Measurements from ENCODE around the gene EFCAB14.
"Not testable (repeated sequence)": the region's sequence is repeated elsewhere in the genome, so short reads cannot be mapped to it uniquely, and the experiment has no call there.

Gene EFCAB14

DNA sequence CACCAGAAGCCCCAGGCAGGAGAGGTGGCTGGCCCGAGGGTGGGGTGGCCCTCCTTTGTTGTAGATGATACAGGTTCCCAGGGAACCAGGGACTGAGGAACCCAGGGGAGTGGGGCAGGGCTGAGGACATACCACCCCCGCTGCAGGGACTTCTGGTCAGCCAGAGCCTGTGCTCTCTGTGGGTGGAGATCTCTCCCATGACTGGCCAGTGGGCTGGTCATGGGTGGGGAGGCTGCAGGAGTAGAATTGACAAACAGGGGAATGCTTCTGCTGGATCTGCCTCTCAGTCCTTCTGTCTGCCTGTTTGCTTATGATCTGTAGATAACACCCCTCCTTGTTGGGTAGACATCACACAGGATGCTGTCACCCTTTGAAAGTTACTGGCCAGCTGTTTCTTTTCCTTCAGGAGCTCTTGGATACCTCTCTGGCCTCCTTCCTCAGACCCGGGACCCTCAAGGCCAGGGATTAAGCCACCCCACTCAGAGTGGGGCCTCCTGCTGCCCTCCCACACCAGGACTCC, 2.8 kb upstream of the EFCAB14 start:
- no peak for DNase-seq

DNA sequence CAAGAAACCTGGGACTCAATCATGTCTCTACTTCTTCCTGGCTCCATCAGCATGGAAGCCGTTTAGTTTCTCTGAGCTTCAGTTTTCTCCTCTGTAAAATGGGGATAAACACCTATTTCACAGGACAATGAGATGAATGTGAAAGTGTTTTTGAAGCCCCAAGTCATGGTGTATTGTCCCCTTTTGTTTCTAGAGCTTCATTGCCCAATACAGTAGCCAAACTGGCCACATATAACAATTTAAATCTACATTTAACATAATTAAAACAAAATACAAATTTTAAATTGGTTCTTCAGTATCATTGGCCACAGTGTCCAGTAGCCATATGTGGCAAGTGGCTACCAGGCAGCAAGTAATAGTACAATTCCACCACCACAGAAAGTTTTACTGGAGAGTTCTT, 2.3 kb upstream of the EFCAB14 start:
- DNase-seq = no peak

DNA sequence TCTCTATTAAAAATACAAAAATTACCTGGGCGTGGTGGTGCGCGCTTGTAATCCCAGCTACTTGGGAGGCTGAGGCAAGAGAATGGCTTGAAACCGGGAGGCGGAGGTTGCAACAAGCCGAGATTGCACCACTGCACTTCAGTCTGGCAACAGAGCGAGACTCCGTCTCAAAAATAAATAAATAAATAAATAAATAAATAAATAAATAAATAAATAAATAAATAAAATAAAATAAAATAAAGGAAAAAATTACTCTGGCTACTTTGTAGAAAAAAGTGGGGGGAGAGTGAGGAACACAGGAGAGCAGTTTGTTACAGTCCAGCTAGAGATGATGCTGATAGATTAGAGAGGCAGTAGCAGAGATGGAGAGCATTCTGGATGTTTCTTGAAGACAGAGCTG, 1.4 kb upstream of the EFCAB14 start:
- DNase-seq = not testable (repeated sequence)

DNA sequence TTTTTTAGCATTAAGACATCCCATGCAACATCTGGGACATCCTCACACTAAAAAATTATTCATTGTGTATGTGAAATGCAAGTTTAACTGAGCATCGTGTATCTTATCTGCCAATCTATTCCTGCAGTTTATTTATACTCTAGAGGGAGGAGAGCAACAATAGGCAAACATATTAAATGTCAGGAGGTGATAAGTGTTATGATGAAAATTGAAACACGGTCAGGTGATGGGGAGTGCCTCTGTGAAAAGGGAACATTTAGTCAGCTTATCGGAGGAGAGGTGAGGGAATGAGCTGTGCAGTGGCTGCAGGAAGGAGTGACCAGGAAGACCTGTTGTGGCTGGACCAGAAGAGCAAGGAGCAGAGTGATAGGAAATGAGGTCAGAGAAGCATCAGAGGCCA, 775 bp upstream of the EFCAB14 start:
- DNase-seq = no peak

DNA sequence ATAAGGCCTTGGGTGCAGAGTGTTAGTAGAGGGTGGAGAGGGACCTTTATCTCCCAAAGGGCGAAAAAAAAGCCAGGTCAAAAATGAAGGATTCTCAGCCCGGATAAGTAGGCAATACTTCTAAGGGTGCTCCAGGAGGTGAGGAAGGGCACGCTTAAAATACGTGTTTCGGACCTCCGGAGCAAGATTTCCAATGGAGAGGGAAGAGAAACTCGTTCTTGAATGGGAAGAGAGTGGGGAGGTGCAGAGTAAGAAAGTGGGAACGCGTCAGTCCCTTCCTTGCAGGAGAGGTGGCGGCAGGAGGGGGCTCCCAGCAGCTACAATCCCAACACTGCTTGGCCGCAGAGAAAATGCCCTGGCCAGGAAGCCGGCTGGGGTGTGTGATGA, 581 bp downstream of the EFCAB14 start:
- DNase-seq = no peak

DNA sequence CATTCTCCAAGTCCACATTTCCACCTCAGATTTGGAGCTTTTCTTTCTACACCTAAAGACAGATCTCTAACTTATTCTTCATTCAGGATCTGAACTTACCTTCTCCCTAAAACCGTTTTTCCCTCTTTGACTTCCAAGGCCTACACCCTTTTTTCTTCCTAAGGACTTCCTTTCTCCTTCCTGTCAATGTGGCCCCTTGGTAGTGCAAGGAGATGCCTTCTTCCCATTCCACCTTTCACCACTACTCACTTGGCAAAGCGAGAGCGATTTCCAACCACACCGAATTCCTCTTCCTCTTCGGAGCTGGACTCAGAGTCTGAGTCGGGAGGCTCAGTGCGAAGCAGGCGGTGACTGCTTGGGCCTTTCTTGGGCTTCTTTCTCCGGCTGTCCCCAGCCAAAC, 1.3 kb downstream of the EFCAB14 start:
- no peak for DNase-seq

DNA sequence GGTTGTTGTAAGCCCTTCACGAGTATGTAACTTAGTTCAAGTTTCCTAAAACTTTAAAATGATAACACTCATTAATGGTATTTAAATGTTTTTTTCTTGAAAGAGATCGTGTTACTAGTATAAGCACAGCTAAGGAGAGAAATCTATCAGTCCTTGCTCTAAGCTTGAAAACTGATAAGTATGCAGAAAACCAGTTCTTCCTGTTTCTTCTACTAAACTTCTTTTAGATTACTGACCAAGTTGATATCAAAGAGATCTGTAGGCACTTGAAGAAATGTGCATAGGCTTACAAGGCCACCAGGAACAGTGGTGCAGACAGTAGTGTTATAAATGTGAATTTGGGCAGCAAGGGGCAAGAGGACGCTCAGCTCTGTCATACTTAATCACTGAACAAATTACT, 3.9 kb downstream of the EFCAB14 start:
- DNase-seq = no peak

DNA sequence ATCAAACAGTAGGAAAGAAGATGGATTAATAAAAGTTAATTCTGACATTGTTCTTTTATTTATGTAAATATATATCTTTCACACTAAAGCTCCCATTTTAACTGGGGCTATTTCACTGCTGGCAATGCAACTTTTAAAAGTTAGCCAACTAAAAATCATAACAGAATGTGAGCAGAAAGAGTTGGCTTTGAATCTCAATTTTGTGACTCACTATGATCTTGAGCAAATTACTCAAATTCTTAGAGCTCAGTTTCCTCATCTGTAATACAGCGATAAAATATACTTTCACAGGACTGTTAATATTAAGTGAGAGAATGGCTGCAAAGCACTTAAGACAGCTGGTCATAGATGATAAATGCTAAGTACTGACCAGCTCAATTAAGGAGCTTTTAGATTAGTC, 10.8 kb downstream of the EFCAB14 start:
- DNase-seq = no peak

DNA sequence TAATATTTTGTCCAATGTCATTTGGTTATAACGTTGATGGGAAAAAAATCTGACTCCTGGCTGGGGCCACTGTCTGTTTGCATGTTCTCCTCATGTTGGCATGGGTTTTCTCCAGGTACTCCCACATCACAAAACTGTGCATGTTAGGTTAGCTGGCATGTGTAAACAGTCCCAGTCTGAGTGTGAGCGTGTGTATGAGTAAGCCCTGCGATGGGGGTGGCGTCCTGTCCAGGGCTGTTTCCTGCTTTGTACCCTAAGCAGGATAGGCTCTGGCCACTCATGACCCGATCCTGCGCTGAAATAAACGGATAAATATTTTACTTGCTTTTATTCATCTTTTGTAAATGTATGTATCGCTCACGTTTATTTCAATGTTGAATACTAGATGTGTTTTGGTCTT, 13.5 kb downstream of the EFCAB14 start:
- no peak for DNase-seq

DNA sequence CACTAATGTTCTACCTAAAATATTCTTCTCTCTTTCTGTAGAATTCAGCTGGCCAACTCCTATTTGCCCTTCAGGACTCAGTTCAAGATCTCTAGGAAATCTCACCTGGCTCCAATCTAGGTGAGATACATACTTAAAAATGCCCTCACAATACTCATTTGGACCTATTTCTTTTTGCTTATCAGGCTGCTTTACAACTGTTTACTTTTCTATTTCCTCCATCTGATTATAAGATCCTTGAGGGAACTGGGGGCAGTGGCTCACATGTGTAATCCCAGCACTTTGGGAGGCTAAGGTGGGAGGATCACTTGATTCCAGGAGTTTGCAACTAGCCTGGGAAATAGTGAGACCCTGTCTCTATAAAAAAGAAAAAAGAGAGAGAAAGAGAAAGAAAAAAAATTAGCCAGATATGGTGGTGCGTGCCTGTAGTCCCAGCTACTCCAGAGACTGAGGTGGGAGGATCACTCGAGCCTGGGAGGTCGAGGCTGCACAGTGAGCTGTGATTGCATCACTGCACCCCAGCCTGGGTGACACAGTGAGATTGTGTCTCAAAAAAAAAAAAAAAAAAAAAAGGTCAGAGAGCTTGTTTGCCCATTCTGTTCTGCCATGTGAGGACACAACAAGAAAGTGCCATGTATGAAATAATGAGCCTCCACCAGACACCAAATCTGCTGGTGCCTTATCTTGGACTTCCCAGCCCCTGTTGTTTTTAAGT, 14.8 kb downstream of the EFCAB14 start:
- DNase-seq = no peak

DNA sequence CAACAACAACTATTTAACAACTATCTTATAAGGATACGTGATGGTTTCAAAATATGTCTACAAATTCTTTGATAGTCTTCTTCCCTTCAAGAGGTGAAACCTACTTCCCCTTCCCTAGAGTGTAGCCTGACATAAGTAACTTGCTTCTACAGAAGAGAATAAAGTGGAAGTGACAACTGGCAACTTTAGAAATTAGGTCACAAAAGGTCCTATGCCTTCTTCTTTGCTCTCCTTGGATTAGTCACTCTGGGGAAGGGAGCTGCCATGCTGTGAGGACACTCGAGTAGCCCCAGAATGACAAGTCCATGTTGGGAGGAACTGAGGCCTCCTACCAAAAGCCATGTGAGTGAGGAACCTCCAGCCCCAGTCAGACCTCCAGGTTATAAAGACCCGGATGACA, 19.2 kb downstream of the EFCAB14 start:
- DNase-seq = peak; percentile 21

DNA sequence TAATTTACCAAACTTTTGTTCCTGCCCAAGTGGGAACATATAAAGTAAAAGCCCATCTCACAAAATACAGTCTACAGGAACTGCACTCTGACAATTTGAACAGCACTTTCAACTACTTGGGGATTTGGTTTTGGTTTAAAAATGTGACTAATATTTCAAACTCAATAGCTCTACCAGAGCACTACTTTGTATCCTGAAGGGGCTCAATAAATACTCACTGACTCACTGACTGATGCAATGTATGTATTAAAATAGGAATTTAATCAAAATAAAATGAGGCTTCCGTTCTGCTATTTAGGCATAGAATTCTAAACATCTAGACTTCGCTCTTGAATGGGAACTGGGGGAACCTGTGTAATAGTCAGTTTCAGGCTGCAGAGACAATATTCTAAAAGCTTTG, 21.9 kb downstream of the EFCAB14 start:
- no peak for DNase-seq

DNA sequence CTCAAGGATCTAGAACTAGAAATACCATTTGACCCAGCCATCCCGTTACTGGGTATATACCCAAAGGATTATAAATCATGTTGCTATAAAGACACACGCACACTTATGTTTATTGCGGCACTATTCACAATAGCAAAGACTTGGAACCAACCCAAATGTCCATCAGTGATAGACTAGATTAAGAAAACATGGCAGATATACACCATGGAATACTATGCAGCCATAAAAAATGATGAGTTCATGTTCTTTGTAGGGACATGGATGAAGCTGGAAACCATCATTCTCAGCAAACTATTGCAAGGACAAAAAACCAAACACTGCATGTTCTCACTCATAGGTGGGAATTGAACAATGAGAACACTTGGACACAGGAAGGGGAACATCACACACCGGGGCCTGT, 24.2 kb downstream of the EFCAB14 start:
- not testable (repeated sequence) for DNase-seq

DNA sequence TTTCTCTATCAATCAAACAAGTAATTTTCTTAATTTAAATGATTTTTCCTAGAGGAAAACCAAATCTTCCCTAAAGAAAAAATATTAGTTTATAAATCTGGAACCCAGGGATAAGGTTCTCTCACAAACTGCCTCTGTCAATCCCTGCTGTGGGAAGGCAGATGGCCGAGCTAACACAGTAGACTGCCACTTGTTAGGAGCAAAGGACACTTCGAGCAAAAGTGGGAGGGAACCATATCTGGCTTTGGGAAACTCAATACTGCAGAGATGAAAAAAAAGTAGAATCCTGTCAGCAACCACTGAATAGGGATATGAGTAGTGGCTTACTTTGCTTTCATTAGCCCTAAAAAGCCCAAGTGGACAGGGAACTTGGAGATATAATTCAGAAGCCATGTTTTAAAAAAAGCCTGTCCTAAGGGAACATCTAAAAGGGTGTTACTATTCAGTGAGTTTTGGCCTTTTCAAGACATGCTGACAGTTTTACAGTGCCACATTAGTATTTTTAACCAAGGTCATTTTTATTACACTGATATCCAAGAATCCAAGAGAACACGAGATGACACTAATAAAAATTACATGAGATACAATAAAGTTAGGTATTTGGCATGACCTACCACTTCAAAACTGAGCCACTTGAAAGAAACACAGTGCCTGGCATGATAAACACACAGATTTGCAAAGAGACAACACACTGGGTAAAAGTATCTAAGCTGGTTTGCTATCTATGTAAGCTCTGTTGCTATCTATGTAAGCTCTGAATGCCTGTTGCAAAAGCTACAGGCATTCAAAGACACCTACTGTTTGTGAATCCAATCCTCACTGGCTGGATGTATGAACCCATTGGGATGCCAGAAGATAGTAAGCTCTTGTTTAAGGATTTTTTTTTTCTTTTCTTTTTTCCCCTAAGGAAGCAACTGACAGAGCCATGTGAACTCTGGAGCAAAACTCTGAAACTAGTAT, 25.8 kb downstream of the EFCAB14 start:
- DNase-seq = no peak

DNA sequence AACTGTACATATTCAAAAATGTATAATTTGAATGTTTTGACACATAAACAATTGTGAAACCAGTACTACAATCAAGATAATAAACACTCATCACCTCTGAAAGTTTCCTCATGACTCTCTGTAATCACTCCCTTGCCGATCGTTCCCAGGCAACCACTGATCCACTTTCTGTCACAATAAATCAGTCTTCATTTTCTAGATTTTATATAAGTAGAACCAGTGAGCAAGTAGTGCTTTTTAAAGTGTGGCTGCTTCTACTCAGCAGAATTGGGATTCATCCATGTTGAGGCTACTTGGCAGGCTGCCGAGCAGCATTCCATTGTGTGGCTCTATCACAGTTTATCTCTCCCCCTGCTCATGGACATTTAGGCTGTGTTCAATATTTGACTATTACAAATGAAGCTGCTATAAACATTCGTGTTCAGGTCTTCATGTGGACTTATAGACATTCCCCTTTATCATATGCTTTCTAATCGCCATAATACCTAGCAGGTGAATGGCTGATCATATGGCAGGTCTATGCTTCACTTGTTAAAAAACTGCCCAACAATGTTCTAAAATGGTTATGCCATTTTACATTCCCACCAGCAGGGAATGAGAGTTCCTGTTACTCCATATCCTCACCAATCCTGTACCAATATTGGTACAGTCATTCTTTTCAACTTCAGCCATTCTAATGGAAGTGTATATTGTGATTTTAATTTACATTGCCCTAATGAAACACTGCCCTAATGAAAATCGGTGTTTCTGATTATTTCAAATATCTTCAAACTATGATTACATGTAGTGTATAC, 26.7 kb downstream of the EFCAB14 start:
- DNase-seq = no peak

DNA sequence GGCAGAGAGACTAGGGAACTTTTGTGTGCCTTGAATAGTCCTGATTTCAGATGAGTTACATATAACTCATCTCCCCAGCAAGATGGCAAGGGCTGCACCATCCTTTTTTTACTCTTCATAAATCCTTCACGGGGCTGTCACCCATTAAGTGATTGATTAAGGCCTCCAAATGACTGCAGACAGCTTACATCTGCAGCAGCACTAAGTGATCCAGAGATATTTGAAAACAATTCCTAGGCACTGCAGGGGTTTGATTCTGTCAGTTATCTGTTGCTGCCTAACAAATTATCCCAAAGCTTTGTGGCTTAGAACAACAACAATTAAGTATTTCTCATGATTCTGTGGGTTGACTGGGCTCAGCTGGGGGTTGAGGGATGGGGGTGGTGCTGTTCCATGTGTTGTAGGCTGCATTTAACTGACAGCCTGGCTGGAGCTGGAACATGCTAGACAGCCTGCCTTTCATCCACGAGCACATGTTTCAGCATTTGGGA, 27.9 kb downstream of the EFCAB14 start:
- DNase-seq = no peak

DNA sequence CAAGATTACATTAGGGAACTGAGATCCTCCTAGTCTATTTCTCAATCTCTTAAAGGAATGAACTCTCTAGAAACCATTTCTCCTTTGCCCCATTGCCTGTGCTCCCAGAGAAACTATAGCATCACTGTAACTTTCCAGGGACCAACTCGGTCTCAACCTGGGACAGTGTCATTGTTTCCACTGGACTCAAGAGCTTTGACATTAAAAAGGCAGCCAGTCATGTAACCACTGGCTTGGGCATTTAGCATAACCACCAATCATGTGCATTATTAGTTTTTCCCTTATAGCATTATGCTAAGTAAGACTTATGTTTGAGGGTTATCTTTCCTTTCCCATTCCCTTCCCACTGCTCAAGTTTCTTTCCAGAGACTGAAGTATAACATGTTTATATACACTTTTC, 29.0 kb downstream of the EFCAB14 start:
- no peak for DNase-seq

DNA sequence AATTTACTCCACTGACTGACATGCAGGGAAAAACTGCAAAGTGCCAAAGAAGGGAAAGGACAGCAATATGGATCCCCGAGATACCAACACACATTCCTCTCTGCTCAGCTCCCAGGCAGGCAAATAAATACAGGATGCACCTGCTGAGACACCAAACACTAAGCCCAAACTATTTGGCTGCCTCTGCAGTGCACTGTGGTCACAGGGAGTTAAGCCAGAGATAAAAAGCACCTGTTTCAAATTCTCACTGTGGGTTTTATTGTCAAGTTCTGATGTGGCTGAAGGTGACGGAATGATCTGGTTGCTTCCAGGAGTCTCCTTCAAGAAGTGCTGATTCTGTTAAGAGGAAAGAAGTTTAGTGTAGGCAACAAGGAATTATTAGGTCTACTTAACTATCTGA, 29.6 kb downstream of the EFCAB14 start:
- no peak for DNase-seq

DNA sequence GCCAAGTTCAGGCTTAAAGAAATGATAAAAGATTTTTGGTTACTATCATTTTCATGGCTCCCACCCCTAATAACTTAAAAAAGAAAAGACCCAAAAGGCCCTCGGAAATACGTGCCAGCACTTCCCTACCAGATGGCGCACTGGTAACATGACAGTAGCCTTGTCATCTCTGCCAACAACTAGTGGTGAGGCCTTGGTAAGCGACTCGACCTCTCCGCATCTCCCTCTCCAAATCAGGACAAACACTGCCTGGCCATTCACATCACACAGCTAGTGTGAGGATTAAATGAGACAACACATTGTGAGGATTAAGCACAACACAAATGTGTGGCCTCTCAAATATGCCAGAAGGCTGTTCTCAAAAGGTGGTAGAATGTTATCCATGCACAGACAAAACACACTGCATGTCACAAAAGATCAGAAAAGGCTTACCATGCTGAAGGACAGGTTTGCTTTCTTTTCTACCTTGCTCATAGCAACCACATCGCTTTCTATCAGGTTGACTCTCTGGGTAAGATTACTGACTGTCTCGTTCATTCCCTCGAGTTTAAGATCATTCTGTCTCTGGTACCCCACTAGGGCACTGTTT, 30.9 kb downstream of the EFCAB14 start:
- DNase-seq = no peak

DNA sequence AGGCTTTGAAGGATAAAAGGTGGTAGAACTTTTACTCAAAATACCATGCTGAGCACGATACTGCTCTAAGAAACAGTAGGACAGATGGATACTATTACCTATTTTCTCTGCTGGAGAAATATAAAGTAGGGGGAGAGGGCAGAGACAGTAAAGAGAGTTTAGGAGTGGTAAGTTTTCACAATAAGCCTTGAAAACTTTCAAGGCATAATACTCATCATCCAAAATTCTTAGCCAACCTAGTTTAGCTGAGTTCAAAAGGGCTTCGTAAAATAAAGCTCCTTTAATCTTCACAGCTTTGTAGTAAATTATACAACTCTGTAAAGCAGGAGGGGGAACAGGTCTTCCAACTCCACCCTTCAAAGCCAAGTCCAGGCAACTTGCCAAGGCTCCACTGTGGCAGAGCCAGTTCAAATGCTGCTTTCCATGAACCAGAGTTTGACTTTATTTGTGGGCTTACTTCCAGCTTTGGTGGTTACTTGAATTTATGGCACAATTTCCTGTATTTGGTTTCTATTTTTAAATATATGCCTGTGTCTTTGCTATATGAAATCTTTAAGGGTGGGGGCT, 31.7 kb downstream of the EFCAB14 start:
- no peak for DNase-seq

DNA sequence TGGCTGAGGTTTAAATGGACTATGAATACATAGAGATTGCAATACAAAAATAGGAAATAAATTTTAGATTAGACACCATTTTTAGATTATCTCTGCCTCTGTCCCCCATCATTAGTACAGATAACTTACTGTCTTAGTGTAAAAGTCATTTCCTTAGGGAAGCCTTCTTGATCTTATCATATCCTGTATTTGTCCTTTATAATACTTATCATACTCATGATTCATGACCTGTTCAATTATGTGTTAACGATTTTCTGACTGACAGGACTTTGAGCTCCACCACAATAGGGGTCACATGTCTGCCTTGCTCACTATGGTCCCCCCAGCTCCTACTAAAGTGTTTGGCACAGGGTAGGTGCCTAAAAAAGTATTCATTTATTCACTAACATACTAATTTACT, 32.7 kb downstream of the EFCAB14 start:
- DNase-seq = no peak

DNA sequence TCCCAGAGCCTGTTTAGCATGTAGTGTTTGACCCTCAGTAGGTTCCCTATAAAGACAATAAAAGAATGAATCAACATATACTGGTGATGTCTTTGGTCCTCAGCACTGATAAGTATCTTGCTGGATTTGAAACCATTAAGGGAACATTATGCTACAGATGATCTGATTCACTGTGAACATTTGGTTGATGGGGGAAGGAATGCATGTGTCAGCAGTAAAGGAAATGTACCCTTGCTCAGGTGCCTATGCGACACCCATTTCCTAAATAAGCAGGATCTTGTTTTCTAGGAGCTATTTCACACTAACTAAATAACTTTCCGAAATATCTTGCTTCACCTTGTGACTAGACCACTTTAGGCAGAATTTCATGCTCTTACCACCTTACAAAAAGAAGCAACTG, 34.2 kb downstream of the EFCAB14 start:
- no peak for DNase-seq

Measured in CD4-positive, alpha-beta T cell treated with Interleukin-15 for 1 hour (primary cell).